KMS-11 (cell line): Measurements from ENCODE around the gene MYD88.
"Not testable (repeated sequence)": the region's sequence is repeated elsewhere in the genome, so short reads cannot be mapped to it uniquely, and the experiment has no call there.

Source experiments
- H2AFZ ChIP-seq: fragments of 200-600 bp; sonication (generic); 2 replicates; pipeline ENCODE4 v1.6.1; 2016; ENCODE audit warnings: antibody characterized with exemption, mixed run types, low read depth
- H3K27ac ChIP-seq: fragments of 200-600 bp; sonication (generic); 2 replicates; pipeline ENCODE4 v1.6.1; 2016; ENCODE audit warnings: mild to moderate bottlenecking, mixed run types
- H3K27me3 ChIP-seq: fragments of 200-600 bp; sonication (generic); 2 replicates; pipeline ENCODE4 v1.6.1; 2017; ENCODE audit warnings: mild to moderate bottlenecking, low read depth, mixed run types, moderate library complexity; ENCODE audit not compliant: insufficient read depth
- H3K36me3 ChIP-seq: fragments of 200-600 bp; sonication (generic); 2 replicates; pipeline ENCODE4 v1.6.1; 2017; ENCODE audit warnings: mild to moderate bottlenecking, mixed run types; ENCODE audit not compliant: insufficient read depth
- H3K4me1 ChIP-seq: fragments of 200-600 bp; sonication (generic); 2 replicates; pipeline ENCODE4 v1.6.1; 2016; ENCODE audit warnings: mild to moderate bottlenecking, low read depth, mixed run types; ENCODE audit not compliant: poor library complexity, severe bottlenecking
- H3K4me2 ChIP-seq: fragments of 200-600 bp; sonication (generic); 2 replicates; pipeline ENCODE4 v1.7.0; 2016; ENCODE audit warnings: mild to moderate bottlenecking, mixed run types
- H3K4me3 ChIP-seq: fragments of 200-600 bp; sonication (generic); IDR thresholded peaks from 2 replicates; pipeline ENCODE4 v1.6.1; 2017; ENCODE audit warnings: low read depth, low read length, mixed read lengths; ENCODE audit not compliant: insufficient read depth
- H3K79me2 ChIP-seq: fragments of 200-600 bp; sonication (generic); 2 replicates; pipeline ENCODE4 v1.6.1; 2016; ENCODE audit warnings: low read depth, mixed run types; ENCODE audit not compliant: insufficient read depth
- H3K9ac ChIP-seq: fragments of 200-600 bp; sonication (generic); 2 replicates; pipeline ENCODE4 v1.6.1; 2016; ENCODE audit warnings: mild to moderate bottlenecking, mixed run types
- H4K20me1 ChIP-seq: fragments of 200-600 bp; sonication (generic); 2 replicates; pipeline ENCODE4 v1.6.1; 2016; ENCODE audit warnings: mild to moderate bottlenecking, mixed run types; ENCODE audit not compliant: insufficient read depth
- CTCF ChIP-seq: fragments of 200-600 bp; sonication (generic); conservative IDR thresholded peaks from 2 replicates; pipeline ENCODE4 v1.6.1; 2017; ENCODE audit warnings: low read depth, mild to moderate bottlenecking, antibody characterized with exemption, low read length, moderate library complexity, mixed read lengths

MYD88 gene

DNA sequence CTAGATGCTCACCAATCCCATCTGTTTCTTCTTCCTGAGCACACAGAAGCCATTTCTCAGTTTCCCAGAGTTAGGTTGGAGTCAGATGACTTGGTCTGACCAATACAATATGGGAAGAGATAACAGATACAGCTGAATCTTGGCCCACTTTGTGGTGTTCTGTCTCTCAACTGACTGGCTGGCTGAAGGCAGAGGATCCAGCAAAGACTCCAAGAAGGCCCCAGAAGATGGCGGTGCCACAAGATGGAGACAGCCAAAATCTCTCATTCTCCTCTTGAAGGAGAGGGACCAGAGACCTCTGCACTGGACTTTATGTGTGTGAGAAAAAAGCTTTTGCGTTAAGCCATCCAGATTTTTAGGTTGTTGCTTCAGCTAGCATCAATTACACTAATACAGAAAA, 18.7 kb downstream of the MYD88 start:
- Histone ChIP-seq H3K4me1 (no peaks in the 10 kb centered on the region), H3K4me2 (no peak overlapping the region), H4K20me1 (no peaks in the 10 kb centered on the region), H3K4me3 (no peak overlapping the region), H3K27ac (no peak overlapping the region), H2AFZ (no peak overlapping the region), H3K36me3 (no peaks in the 10 kb centered on the region), H3K27me3 (no peaks in the 10 kb centered on the region), H3K79me2 (no peaks in the 10 kb centered on the region), H3K9ac (no peak overlapping the region)
- no peak for TF ChIP-seq CTCF

DNA sequence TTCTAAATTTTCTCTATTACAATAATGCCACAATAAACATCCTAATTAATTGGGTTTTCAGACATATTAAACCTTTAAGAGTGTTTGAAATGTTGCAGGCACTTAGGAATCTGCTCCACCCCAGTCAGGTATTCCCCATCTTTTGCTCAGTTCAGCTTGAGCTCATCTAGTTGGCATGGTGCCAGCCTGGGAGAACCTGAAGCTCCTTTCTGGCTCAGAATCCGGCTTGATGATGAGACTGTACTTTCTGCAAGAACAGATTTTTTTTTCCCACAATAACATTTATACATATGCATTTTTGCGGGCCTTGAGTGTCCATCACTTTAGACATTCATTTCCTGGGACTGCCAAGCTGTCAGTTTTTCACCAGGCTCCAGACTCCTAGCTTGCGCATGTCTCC, 19.1 kb downstream of the MYD88 start:
- Histone ChIP-seq H3K9ac (no peak overlapping the region), H3K27ac (no peak overlapping the region), H3K4me3 (no peak overlapping the region), H3K79me2 (no peaks in the 10 kb centered on the region), H3K36me3 (no peaks in the 10 kb centered on the region), H4K20me1 (no peaks in the 10 kb centered on the region), H2AFZ (no peak overlapping the region), H3K4me2 (no peak overlapping the region), H3K4me1 (no peaks in the 10 kb centered on the region), H3K27me3 (no peaks in the 10 kb centered on the region)
- TF ChIP-seq CTCF = no peak

GRCh38 chr3:38158472-38158871, 20.0 kb downstream of the MYD88 start:
- Histone ChIP-seq H3K4me3 (no peak overlapping the region), H3K27me3 (no peaks in the 10 kb centered on the region), H3K79me2 (no peaks in the 10 kb centered on the region), H3K9ac (no peak overlapping the region), H4K20me1 (no peaks in the 10 kb centered on the region), H3K4me1 (no peaks in the 10 kb centered on the region), H3K36me3 (no peaks in the 10 kb centered on the region), H3K4me2 (no peak overlapping the region), H3K27ac (no peak overlapping the region), H2AFZ (no peak overlapping the region)
- TF ChIP-seq CTCF = no peak

GRCh38 chr3:38160704-38161103, 22.2 kb downstream of the MYD88 start:
- H4K20me1 ChIP-seq, H3K27ac ChIP-seq, H3K9ac ChIP-seq, H3K79me2 ChIP-seq, H2AFZ ChIP-seq, H3K4me2 ChIP-seq, H3K27me3 ChIP-seq, H3K4me1 ChIP-seq, H3K4me3 ChIP-seq, H3K36me3 ChIP-seq: not testable (repeated sequence)

DNA sequence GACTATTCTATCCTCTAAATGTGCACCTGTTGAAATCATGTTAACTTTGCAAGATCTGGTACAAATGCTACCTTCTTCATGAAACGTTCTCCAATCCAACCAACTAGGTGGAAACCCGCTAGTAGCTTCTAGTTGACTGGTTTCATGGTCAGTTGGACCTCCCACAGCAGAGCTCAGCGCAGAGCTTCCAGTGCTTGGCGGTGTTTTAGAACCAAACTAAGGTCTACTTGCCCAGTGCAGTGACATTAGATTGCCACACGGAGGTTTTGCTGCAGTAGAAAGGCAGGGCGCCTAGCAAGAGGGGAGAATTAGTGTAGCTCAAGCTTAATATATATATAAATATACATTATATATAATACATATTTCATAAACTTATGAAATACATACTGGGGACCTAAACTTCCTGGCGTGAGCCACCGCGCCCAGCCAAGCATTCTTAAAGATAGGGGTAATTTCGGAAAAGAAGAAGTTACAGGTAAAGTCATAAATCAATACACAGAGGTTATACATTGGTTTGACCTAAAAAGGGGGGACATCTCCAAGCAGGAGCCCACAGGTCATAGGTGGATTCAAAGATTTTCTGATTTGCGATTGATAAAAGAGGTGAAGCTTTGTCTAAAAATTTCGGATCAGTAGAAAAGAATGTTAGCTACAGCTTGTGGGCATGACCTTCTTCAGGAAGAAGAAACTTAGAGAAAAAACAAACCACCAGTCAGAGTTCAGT, 24.8 kb downstream of the MYD88 start:
- Histone ChIP-seq H3K36me3 (no peaks in the 10 kb centered on the region), H3K27ac (no peak overlapping the region), H3K4me3 (no peak overlapping the region), H3K27me3 (no peaks in the 10 kb centered on the region), H3K4me1 (peaks cover 2% of the 10 kb centered on the region), H2AFZ (no peak overlapping the region), H4K20me1 (no peaks in the 10 kb centered on the region), H3K9ac (no peak overlapping the region), H3K79me2 (peaks cover 19% of the 10 kb centered on the region), H3K4me2 (no peak overlapping the region)
- no peak for TF ChIP-seq CTCF
